GM12878 (cell line): ENCODE data around the gene CNKSR3.

Experiments used
- BRCA1 ChIP-seq: IDR thresholded peaks from 2 replicates; pipeline ENCODE4 v1.6.1; 2011; ENCODE audit warnings: low read depth, low read length, improper control_type of control experiment
- E4F1 ChIP-seq: fragments of 450-650 bp; IDR thresholded peaks from 2 replicates; pipeline ENCODE4 v1.6.1; 2018; ENCODE audit warnings: borderline replicate concordance, mild to moderate bottlenecking; ENCODE audit not compliant: partially characterized antibody
- HDAC6 ChIP-seq: fragments of 200-600 bp; sonication (generic); IDR thresholded peaks from one replicate; pipeline ENCODE4 v1.8.0; 2017; ENCODE audit warnings: antibody characterized with exemption; ENCODE audit not compliant: unreplicated experiment
- JUND ChIP-seq: IDR thresholded peaks from 2 replicates; pipeline ENCODE4 v1.6.1; 2012; ENCODE audit warnings: low read depth, mild to moderate bottlenecking, low read length, improper control_type of control experiment, moderate library complexity
- KDM1A ChIP-seq: fragments of 200-600 bp; sonication (generic); IDR thresholded peaks from 2 replicates; pipeline ENCODE4 v1.6.1; 2016; ENCODE audit warnings: borderline replicate concordance
- RAD51 ChIP-seq: fragments of 450-650 bp; IDR thresholded peaks from 2 replicates; pipeline ENCODE4 v1.6.1; 2016; ENCODE audit warnings: moderate library complexity, mild to moderate bottlenecking, inconsistent platforms

- TF ChIP-seq JUND (no peak), RAD51 (no peak), BRCA1 (no peak), E4F1 (no peak), KDM1A (no peak), HDAC6 (no peak)
Observed at GRCh38 chr6:154485815-154486214, 24.7 kb downstream of the CNKSR3 start.
